SW480 (cell line): ENCODE measurements around the gene ASCL1.

Experiments used
- DNase-seq: peaks from one replicate; pipeline ENCODE4 v3.0.0-alpha.2; 2016; ENCODE audit warnings: low spot score

ASCL1 gene

DNA sequence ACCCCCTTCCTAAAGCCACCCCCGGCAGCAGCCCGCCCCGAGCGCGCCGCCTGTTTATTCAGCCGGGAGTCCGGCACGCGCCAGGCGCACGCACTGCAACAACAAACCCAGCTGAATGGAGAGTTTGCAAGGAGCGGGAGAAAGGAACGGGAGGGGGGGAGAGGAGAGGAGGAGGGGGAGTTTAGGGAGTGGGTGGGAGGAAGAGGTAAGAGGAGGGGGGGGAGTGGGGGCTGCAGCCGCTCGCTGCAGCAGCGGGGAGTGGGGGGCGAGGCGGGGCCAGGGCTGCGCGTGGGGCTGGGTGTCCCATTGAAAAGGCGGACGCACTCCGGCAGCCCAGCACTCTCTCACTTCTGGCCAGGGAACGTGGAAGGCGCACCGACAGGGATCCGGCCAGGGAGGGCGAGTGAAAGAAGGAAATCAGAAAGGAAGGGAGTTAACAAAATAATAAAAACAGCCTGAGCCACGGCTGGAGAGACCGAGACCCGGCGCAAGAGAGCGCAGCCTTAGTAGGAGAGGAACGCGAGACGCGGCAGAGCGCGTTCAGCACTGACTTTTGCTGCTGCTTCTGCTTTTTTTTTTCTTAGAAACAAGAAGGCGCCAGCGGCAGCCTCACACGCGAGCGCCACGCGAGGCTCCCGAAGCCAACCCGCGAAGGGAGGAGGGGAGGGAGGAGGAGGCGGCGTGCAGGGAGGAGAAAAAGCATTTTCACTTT is at the start of gene ASCL1:
ASCL1 (plus strand) TSS at position 336 of the 712 bp plus-strand sequence. CDS start 571 bp downstream, outside the sequence.
- DNase-seq = no peak

DNA sequence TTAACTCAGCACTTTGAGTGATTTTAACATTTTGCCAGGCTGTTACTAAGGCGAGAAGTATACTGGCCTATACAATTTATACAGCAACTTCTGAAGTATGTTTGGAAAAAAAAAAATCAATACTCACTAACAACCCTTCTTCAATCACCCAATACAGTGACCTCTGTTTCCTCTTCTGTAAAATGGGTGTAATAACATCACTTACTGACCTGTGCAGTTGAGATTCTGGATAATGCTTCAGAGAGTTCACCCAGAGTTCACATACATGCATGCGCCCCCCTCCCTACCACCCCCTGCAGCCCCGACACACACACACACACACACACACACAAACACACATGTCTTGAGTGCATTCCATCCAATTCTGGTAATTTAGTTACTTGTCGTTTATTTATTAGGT is 49.6 kb upstream of the ASCL1 start:
- DNase-seq = no peak

DNA sequence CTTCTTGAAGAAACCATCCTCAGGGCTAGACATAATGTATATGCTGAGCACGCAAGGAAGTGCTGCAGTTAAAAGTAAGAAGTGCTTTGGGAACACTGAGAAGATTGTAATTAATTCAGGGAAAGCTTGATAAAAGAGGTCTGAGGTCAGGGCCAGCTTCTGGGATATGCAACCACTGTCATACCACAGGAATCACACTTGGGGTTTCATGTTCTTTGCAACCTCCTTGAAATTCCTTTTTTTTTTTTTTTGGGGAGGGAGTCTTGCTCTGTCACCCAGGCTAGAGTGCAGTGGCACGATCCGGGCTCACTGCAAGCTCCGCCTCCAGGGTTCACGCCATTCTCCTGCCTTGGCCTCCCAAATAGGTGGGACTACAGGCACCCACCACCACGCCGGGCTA is 47.3 kb upstream of the ASCL1 start:
- DNase-seq = no peak

DNA sequence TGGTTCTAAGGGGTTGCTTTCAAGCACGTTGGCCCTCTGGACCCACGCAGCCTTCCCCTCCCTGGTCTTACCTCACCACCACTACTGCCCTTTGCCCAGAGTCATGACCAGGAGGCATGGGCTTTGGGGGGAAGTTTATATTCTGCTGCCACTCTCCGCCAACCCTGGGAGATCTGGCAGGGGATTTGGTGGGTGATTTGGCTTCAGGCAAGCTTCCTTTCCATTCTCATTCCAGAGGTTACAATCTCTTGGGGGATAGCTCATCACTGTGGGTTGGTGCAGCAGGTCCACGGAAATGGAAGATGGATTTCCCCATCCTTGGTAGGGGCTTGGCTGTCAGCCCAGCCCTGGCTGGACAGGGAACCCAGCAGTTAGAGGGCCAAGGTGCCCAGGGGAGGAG is 46.7 kb upstream of the ASCL1 start:
- no peak for DNase-seq

DNA sequence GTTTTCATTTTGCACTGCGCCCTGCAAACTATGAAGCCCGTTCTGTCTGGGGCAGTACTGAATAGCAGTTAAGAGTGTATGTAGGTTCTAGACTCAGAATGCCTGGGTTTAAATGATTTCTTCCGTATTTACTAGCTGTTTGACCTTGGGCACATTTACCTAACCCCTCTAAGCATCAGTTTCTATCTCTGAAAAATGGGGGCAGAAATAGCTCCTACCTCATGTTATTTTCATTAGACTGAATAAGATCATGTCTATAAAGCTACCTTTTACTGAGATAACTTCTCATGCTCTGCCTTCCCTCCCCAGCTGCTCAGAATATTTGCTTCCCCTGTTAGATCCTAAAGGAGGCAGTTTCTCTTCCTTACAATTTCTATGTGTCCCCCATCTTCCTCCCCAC is 46.2 kb upstream of the ASCL1 start:
- DNase-seq = no peak

DNA sequence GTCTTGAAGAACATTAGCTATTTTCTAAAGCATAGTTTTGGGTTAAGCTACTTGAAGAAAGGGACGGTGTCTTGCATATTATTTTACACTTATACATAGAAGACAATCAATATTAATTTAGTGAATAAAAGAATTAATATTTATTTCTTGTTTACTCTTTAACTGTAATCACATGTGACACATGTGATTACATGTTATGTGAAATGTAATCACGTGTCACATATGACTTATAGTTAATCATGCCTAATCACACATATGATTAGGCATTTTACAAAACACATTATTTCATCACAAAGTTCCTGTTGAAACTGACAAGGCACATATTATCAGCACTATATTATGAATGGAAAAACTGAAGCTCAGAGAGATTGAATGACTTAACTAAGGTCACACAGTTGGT is 45.2 kb upstream of the ASCL1 start:
- DNase-seq = no peak

DNA sequence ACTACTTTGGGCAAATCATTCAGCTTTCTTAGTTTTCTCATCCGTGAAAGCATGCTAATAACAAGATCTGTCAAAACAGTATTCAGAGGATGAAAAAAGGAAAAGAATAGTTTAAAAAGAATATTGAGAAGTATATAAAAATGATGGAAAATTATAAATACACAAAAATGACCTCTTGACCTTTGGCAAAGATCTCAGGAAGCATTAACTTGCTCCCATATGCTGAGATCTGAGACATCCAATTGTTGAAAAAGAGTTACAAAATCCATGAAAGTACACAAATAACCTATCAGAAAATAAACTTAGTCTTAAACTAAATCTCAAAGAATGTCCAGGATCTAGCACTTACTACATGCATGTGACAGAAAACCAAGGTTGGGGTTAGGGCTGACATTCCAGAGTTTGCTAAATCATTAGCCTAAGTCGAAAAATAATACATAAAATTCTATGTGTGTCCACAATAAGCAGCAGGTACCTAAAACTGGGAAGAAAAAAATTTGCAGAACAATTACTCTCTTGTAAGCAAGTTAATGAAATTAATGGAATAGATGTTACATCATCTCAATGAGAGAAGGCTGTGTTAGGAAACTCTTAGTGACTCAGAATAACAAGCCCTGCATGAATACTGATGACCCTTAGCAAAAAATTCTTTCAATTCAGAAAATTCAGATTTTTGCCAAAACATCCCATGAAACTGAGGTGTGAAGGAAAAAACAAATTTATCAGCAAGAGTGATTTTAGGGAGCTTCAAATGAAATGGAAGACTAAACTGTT is 43.8 kb upstream of the ASCL1 start:
- no peak for DNase-seq

DNA sequence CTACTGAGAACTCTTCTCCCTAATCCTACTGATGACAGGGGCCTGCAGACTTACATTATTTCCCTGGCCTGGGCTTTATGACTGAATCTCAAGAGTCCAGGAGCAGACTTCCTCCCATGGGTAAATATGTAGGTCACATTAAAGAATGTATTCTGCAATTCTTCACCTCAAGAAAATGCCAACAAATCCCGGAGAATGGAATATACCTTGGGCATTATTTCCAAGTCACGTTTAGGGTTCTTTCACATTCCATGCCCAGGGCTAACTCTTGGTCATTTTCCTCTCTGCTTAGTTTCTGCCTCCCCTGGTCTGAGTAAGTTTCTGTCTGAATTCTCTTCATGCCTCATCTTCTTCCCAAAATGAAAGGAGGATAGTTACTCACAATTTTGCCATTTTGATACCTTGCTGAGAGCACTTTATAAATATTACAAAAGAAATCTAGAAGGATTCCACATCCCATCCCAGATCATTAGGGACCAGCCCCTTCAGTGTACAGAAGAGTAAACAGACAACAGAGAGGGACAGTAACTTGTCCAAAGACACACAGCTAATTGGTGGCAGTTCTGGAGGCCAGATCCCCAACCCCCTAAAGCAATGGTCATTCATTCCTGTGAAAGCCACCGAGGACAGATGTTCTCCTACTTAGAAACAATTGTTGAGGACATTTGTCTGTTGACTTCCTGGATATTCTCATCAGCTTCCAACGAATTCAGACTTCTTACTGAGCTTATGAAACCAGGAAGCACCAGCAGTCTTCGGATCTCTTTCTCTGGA is 41.0 kb upstream of the ASCL1 start:
- DNase-seq = no peak

DNA sequence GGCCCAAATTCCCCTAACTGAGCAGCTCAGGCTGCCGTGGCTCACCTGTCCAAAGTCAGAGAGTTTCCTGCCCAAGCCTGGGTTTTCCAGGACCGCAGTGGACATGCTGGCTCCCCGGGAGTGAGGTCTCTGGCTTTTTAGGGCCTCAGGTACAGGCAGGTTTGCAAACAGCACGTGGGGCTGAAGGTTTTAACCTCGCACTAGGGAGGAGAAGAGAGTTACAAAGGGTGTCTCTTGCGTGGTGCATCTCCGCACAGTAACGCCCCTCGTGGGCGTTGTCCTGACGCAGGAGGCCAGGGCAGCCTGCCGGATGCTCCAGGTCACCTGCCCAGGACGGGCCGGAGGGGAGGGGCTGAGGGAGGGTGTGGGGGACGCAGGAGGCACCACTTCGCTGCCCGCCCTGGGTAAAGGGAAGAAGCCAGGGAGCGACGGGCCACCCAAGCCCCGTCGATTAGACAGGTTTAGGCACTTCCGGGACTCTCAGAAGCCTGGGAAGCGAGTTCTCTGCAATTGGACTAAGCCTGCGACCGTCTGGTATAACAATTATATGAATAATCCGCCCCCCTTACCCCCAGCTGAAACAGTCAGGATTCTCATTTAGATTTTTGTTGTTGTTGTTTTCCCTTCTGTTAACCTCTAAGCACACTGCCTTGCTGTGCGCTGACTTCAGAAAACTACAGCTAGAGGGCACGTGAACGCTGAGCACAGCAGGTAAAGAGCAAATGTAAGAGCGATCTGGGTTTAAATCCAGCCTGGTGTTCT is 40.3 kb upstream of the ASCL1 start, which contains the start of gene PAH:
PAH (minus strand) TSS at position 219 of the 762 bp plus-strand sequence; CDS start at position 105, 114 bp downstream.
- peak; percentile 57 for DNase-seq

DNA sequence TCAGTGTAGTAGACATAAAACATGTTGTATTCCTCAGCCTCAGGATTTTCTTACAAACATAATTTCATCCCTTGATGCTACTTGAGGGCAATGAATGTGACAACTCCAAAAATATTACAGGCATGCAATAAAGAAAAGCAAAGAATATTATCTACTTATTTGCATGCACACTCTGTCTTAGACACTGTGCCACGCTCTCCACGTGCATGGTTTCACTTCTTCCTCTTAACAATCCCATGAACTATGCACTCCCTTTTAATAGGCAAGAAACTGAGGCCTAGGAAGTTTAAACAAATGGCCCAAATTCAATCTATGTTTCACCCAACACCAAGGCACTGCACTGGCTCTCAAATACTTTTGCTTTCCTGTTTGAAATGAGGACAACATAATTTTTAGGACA is 38.6 kb upstream of the ASCL1 start:
- no peak for DNase-seq

DNA sequence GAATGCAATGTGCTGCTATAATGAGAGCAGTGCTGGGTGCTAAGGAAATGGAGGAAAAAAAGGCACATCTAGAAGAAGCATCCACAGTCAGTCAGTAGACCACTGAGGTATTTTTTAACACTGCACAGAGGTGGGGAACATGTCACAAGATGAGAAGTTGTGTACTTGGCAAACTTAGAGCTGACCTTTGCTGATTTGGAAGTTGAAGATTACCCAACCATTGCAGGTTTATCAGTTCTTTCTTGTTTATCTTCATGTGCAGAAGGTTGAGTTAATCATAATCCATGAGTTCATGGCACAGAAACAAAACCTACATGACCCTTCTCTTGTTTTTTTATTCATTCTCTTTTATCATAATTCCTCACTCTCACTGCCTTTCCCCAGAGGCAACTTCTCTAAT is 37.2 kb upstream of the ASCL1 start:
- no peak for DNase-seq

DNA sequence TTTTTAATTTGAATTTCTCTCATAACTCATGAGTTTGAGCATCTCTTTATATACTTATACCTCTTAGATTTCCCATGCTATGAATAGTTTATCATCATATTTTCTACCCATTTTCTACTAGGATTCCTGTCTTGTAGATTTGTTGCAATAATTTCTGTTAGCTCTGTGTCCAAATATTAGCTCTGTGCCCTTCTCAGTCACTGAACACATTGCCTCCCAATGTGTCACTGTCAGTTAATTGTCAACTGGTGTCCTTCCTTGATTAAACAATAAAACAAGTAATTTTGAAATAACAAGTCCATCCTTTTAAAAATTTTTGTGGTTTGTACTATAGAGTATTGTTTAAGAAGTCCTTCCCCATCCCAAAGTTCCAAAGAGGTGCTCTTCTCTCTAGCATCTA is 36.2 kb upstream of the ASCL1 start:
- DNase-seq = no peak

DNA sequence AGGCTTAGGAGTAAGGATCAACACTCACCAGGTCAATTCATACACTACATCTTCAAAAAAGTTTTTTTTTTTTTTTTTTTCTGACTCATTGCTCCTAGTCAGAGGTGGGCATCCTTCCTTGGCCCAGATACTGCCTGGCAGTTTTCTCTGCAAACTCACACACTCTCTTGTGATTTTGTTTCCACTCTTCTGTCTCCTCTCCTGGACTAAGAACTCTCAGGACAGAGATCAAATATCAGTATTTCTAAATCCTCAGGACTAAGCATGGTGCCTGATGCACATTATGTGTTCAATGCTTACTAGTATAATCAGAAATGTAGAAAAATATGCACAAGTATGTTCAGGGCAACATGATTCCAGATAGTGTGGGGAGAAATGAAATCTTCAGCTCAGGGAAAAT is 30.3 kb upstream of the ASCL1 start:
- no peak for DNase-seq

DNA sequence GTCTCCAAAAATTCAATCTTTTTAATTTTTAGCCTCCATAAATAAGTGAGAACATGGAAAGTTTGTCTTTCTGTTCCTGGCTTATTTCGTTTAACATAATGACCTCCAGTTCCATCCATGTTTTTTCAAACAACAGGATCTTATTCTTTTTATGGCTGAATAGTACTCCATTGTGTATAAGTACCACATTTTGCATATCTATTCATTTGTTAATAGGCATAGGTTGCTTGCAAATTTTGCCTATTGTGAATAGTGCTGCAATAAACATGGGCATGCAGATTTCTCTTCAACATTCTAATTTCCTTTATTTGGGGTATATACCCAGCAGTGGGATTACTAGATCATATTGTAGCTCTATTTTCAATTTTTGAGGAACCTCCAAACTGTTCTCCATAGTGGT is 24.3 kb upstream of the ASCL1 start:
- DNase-seq = no peak

DNA sequence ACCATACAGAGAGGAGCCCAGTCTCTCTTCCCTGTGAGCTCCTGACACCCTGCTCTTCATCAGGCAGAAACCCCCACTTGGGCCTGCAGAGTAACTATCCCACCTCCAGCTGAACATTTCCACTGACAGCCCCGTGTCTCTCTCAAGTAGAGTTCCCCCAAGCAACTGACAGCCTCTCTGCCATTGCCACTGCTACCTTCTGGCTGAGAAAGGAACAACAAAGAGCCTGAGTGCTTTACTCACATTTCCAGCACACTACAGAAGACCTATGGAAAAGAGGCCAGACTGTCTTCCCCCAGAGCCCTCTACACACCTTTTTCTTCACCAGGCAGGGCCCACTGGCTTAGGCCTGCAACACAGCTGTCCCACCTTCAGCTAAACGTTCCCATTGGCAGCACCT is 18.4 kb upstream of the ASCL1 start:
- no peak for DNase-seq

DNA sequence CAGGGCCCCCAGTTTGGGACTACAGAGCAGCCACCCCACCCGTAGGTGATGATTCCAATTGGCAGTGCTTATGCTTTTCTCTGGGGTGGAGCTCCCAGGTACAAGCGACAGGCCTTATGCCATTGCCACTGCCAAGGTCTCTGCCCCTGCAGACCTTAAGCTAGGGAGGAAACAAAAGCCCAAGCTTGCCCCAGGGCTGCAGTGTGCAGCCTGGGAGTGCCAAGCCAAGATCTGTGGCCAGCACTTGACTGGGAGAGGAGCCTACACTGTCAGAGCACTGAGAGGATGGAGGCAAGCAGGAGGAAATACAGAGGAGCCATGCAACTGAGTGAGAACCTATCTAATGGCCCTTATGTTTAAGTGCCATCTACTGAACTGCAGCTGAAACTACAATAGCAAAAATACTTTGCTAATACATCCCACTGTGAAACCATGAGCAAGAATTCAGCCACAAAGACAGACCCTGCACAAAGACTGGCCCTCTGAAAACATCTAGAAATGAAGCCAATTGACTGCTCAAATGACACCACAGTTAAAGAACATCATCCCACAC is 17.7 kb upstream of the ASCL1 start:
- no peak for DNase-seq

DNA sequence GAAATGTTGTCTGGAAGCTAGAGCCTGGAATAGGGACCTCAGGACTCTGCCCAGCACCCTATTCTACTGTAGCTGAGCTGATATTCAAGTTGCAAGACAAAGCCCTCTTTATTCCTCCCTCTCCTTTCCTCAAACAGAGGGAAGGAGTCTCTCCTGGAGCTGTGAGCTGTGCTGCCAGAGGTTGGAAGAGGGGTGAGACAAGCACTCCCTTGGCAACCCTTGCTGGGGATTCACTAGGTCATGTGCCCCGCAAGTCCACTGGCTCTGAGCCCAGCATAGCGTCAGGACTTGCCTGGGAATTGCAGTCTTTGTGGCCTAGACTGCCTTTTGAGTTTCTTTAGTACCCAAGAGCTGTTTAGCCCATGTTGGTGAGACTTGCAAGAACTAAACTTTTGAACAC is 11.4 kb upstream of the ASCL1 start:
- no peak for DNase-seq

DNA sequence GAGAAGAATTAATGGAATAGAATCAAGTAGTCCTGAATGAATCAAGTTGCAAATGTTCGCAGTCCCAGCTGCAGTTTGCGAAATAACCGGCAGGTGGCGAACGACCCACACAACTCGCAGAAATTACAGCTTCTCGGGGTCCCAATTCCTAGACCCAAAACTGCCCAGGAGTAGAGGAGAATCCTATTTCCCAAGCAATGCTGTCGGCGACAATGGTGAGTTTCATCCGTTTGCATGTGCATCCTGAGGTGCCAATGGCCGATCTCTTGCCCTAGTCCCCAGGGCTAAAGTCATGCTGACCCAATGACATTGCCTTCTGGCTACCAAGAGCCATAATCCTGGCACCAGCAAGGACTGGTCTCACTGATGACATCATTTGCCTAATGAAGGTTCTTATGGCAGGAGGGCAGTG is 8.5 kb upstream of the ASCL1 start:
- DNase-seq = no peak

DNA sequence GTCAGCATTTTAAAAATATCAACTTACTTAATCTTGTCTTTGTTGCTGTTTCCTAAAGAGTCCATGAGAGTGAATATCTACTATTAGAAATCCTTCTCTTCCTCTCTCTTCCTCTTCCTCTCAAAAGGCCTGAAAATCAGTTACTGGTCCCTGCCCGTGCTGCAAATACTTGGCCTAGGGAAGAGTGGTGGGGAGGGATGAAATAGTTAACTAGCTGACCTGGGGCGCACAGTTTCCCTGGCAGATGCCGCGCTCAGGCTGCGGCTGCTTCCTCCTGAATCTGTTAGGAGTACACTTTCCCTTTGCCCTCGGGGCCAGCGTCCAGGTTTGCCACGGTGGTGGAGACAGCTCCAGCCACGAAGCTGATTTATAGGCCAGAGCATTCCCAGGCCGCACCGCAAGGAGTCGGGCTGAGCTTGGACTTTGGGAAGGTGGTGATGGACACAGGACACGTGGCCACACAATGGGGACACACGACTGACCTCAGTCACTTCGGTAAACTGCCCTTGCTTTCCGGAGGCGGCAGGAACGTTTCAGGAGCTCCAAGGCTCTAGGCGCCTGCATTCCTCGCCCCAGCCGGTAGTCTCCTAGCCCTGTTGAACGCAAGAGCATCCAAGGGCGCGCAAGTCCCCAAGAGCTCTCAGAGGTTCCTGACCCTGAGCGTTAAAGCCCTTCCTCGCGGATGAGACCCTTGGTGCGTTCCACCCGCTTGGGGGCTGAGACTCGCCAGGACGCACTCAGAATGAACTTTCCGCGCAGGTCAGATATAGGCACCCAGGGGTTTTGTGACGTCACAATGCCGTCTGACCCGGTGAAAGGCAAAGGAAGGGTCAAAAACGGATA is 7.1 kb upstream of the ASCL1 start:
- no peak for DNase-seq

DNA sequence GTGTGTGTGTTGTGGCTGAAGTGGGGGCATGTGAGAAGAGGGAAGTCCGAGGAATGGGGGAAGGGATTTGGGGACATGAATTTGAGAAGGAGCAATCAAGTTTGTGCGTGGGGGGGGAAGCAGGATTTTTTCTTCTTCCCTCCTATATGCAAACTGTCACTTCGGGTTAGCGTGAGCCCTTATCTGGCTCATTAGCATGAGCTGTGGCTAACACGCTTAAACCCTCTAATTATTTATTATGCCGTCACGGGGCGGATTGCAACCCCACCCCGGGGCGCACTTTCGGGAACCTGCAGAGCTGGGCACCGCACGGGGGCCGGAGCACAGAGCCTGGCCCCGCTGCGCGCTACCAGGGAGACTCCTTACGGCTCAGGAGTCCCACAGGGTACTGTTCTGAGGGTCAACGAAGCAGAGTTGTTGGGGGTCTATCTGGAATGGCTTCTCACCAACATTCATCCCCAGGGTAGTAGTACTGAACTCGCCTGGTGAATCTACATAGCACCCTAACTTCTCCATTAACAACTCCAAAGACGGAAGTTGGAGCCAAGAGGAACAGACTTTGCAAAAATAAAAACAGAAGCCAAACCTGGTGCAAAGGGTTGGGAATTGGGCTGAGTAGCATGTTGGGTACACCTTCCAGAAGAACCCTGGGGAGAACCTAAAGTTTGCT is 6.4 kb upstream of the ASCL1 start:
- DNase-seq = no peak
